A673 (cell line): ENCODE results near the gene IRX5. TPM values are rescaled to one million over a fixed set of nuclear protein-coding genes. Genes with fewer than 3 reads are reported as not detected.

Experiments used
- BruUV-seq: library from RNA; stranded (reverse); fragments of 400-500 nt; replicated peaks from 2 replicates; lab custom pipeline; 2021; lab: Mats Ljungman, UMichigan
- CTCF ChIA-PET: fragments of 300-600 bp; sonication (Branson Sonifier 250); formaldehyde crosslinking; loops from one replicate; lab custom pipeline; 2022; ENCODE audit warnings: antibody characterized with exemption; lab: Charles Lee
- POLR2A ChIA-PET: fragments of 300-600 bp; sonication (Branson Sonifier 250); formaldehyde crosslinking; loops from one replicate; lab custom pipeline; 2022; ENCODE audit warnings: antibody characterized with exemption; ENCODE audit not compliant: low non-redundant PET; lab: Charles Lee
- DNase-seq: peaks from one replicate; pipeline ENCODE4 v3.0.0-alpha.2; 2015; ENCODE audit warnings: low spot score
- H3K27ac ChIP-seq: fragments of 200-600 bp; sonication (generic); 2 replicates; pipeline ENCODE4 v1.5.1; 2016; ENCODE audit warnings: mixed run types, low read depth, mild to moderate bottlenecking, mixed read lengths, antibody characterized with exemption, low read length; ENCODE audit not compliant: poor library complexity, severe bottlenecking
- H3K27me3 ChIP-seq: fragments of 200-600 bp; sonication (generic); replicated peaks from 2 replicates; pipeline ENCODE4 v1.6.1; 2017; ENCODE audit warnings: mixed run types, low read depth, mild to moderate bottlenecking, mixed read lengths, antibody characterized with exemption, low read length; ENCODE audit not compliant: insufficient read depth, poor library complexity
- H3K36me3 ChIP-seq: fragments of 200-600 bp; sonication (generic); 2 replicates; pipeline ENCODE4 v1.6.1; 2016; ENCODE audit warnings: mixed run types, mild to moderate bottlenecking, mixed read lengths, antibody characterized with exemption, low read length; ENCODE audit not compliant: insufficient read depth, poor library complexity, severe bottlenecking
- H3K4me1 ChIP-seq: fragments of 200-600 bp; sonication (generic); 2 replicates; pipeline ENCODE4 v1.6.1; 2017; ENCODE audit warnings: mixed run types, mild to moderate bottlenecking, mixed read lengths, antibody characterized with exemption, low read length; ENCODE audit not compliant: insufficient read depth, poor library complexity, severe bottlenecking
- H3K4me3 ChIP-seq: fragments of 200-600 bp; sonication (generic); 2 replicates; pipeline ENCODE4 v1.5.1; 2016; ENCODE audit warnings: low read depth, mixed run types, mild to moderate bottlenecking, mixed read lengths, low read length; ENCODE audit not compliant: poor library complexity, severe bottlenecking
- H3K9me3 ChIP-seq: fragments of 200-600 bp; sonication (generic); 2 replicates; pipeline ENCODE4 v1.6.1; 2016; ENCODE audit warnings: mixed run types, low read depth, mild to moderate bottlenecking, mixed read lengths, antibody characterized with exemption, low read length; ENCODE audit not compliant: poor library complexity, severe bottlenecking
- EZH2 ChIP-seq: fragments of 200-600 bp; sonication (generic); IDR thresholded peaks from 2 replicates; pipeline ENCODE4 v1.6.1; 2017; ENCODE audit warnings: borderline replicate concordance, low read depth, mild to moderate bottlenecking, mixed read lengths, antibody characterized with exemption, low read length; ENCODE audit not compliant: poor library complexity, severe bottlenecking
- intact Hi-C: fragments of 100-400 bp; cut with micrococcal nuclease; formaldehyde crosslinking; loops from one replicate; pipeline ENCODE4 v1.10.0; 2022; ENCODE audit not compliant: unreplicated experiment
- total RNA-seq: library from RNA; stranded (reverse); gene quantifications from 2 replicates; pipeline ENCODE4 v1.2.3, GENCODE V29; 2021
- TF ChIP-seq, protein P1 (sequence below): fragments of 300-800, 200-600 bp; sonication (generic); conservative IDR thresholded peaks from 2 replicates; pipeline ENCODE4 v1.5.1; 2017; ENCODE audit warnings: low read depth, mild to moderate bottlenecking, antibody characterized with exemption, low read length, moderate library complexity, mixed read lengths

IRX5 gene
- total RNA-seq, 1 experiment from 2014 or later = 9.0 TPM

GRCh38 chr16:54945063-54945462, 14.4 kb downstream of the IRX5 start:
- no peak for TF ChIP-seq EZH2
- TF ChIP-seq, protein P1, sequence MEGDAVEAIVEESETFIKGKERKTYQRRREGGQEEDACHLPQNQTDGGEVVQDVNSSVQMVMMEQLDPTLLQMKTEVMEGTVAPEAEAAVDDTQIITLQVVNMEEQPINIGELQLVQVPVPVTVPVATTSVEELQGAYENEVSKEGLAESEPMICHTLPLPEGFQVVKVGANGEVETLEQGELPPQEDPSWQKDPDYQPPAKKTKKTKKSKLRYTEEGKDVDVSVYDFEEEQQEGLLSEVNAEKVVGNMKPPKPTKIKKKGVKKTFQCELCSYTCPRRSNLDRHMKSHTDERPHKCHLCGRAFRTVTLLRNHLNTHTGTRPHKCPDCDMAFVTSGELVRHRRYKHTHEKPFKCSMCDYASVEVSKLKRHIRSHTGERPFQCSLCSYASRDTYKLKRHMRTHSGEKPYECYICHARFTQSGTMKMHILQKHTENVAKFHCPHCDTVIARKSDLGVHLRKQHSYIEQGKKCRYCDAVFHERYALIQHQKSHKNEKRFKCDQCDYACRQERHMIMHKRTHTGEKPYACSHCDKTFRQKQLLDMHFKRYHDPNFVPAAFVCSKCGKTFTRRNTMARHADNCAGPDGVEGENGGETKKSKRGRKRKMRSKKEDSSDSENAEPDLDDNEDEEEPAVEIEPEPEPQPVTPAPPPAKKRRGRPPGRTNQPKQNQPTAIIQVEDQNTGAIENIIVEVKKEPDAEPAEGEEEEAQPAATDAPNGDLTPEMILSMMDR = no peak
- no peaks in the 10 kb centered on the region for H3K27me3 ChIP-seq
- ChIA-PET POLR2A (no interaction called here), CTCF (no interaction called here)
- DNase-seq = no peak
- intact Hi-C loops = no loop called here
- no peak overlapping the region for H3K27ac ChIP-seq
- no peaks in the 10 kb centered on the region for H3K36me3 ChIP-seq
- H3K4me3 ChIP-seq = no peak overlapping the region
- no peaks in the 10 kb centered on the region for H3K4me1 ChIP-seq
- no TSS peak for BruUV-seq
- no peaks in the 10 kb centered on the region for H3K9me3 ChIP-seq

- CTCF ChIA-PET = interaction anchor here (0.5 kb wide), 1 partner anchor 56 kb away, joined by 3 read pairs; no protein-coding TSS in a partner anchor
- H3K9me3 ChIP-seq = no peaks in the 10 kb centered on the region
- TF ChIP-seq, protein P1 = no peak
- TF ChIP-seq EZH2 = no peak
- no TSS peak for BruUV-seq
- intact Hi-C loops = no loop called here
- H3K27ac ChIP-seq = no peak overlapping the region
- no peaks in the 10 kb centered on the region for H3K36me3 ChIP-seq
- POLR2A ChIA-PET = no interaction called here
- H3K4me3 ChIP-seq = no peak overlapping the region
- DNase-seq = peak; percentile 10
- no peaks in the 10 kb centered on the region for H3K4me1 ChIP-seq
- H3K27me3 ChIP-seq = no peaks in the 10 kb centered on the region
These were observed 16.2 kb downstream of the IRX5 start for GRCh38 chr16:54946909-54947308.

DNA sequence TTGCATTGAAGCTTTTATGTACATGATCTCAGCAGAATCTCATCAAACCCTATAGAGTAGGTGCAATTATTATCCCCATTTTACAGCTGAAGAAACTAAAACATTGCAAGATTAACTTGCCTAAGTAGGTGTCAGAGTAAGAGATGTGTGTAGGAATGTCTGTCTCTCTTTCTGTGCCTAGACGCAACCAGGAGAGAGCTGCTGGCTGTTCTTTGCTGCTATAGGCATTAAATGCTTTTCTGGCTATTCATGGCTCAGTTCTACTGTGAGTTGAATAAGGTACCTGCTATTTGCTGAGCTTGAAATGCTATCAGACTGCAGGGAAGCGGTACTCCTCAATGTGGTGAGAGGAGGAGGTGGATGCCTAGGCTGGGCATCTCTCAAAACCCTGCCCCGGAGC, 17.0 kb downstream of the IRX5 start:
- H3K4me1 ChIP-seq = no peaks in the 10 kb centered on the region
- BruUV-seq = no TSS peak
- TF ChIP-seq EZH2 = no peak
- TF ChIP-seq, protein P1 = no peak
- H3K9me3 ChIP-seq = no peaks in the 10 kb centered on the region
- ChIA-PET POLR2A (no interaction called here), CTCF (no interaction called here)
- no peaks in the 10 kb centered on the region for H3K36me3 ChIP-seq
- H3K27ac ChIP-seq = no peak overlapping the region
- no peak overlapping the region for H3K4me3 ChIP-seq
- H3K27me3 ChIP-seq = no peaks in the 10 kb centered on the region
- intact Hi-C loops = no loop called here
- no peak for DNase-seq
